HCT116 (cell line): ENCODE data around the gene RABGGTB. TPM values are rescaled to one million over a fixed set of nuclear protein-coding genes. Genes with fewer than 3 reads are reported as not detected.

ENCODE experiments used
- EZH2phosphoT487 ChIP-seq: fragments of 200-600 bp; IDR thresholded peaks from 2 replicates; pipeline ENCODE4 v1.6.1; 2018; ENCODE audit warnings: antibody characterized with exemption, borderline replicate concordance
- POLR2A ChIP-seq: IDR thresholded peaks from 2 replicates; pipeline ENCODE4 v1.7.0; 2011; ENCODE audit warnings: borderline replicate concordance; ENCODE audit not compliant: insufficient read depth, insufficient read length; ENCODE audit errors: extremely low read depth
- RAD21 ChIP-seq: IDR thresholded peaks from 2 replicates; pipeline ENCODE4 v1.6.1; 2012; ENCODE audit warnings: low read depth, mild to moderate bottlenecking
- total RNA-seq: library from RNA; stranded (reverse); gene quantifications from one replicate; pipeline ENCODE4 v1.2.1, GENCODE V29; 2021; ENCODE audit not compliant: unreplicated experiment

The RABGGTB gene
- total RNA-seq, 1 experiment from 2014 or later = 203 TPM

GRCh38 chr1:75841421-75841820 lies 55.4 kb downstream of the RABGGTB start (continued):
- TF ChIP-seq EZH2phosphoT487 (no peak), RAD21 (no peak), POLR2A (no peak)

Other genes starting within 250 kb of the RABGGTB start
- gene SLC44A5, start 175.1 kb upstream of the RABGGTB start, total RNA-seq = 2.4 TPM
- 48.7 TPM for gene ACADM, start 61.5 kb upstream of the RABGGTB start, total RNA-seq
- 1.7 TPM for gene MSH4, start 10.6 kb downstream of the RABGGTB start, total RNA-seq
- not detected for gene ASB17, start 146.1 kb downstream of the RABGGTB start, total RNA-seq